GM19043 (cell line): Measurements from ENCODE around the gene CIITA.

Source experiments
- ATAC-seq: cut with Tn5 transposase; IDR thresholded peaks from one replicate; pipeline ENCODE4 v1.9.1; 2021; ENCODE audit warnings: low read depth; ENCODE audit not compliant: unreplicated experiment

The CIITA gene

GRCh38 chr16:10879681-10880589, 2.9 kb downstream of the CIITA start:
- no peak for ATAC-seq

- no peak for ATAC-seq
Observed at GRCh38 chr16:10880594-10881452, 3.8 kb downstream of the CIITA start.

- no peak for ATAC-seq
Observed at GRCh38 chr16:10881479-10882030, 4.6 kb downstream of the CIITA start.

- no peak for ATAC-seq
Observed at GRCh38 chr16:10883004-10883403, 6.0 kb downstream of the CIITA start.

- ATAC-seq = no peak
Observed at GRCh38 chr16:10885246-10885645, 8.2 kb downstream of the CIITA start.

GRCh38 chr16:10888320-10888937, 11.4 kb downstream of the CIITA start:
- no peak for ATAC-seq

GRCh38 chr16:10889855-10890254, 12.9 kb downstream of the CIITA start:
- no peak for ATAC-seq

GRCh38 chr16:10892782-10893318, 15.8 kb downstream of the CIITA start:
- ATAC-seq = no peak

GRCh38 chr16:10895053-10895946, 18.3 kb downstream of the CIITA start:
- ATAC-seq = no peak

GRCh38 chr16:10896165-10896564, 19.2 kb downstream of the CIITA start:
- ATAC-seq = no peak

- ATAC-seq = no peak
Observed at GRCh38 chr16:10896723-10897122, 19.7 kb downstream of the CIITA start.

- peak; percentile 75 for ATAC-seq
Observed at GRCh38 chr16:10897134-10897533, 20.1 kb downstream of the CIITA start.

GRCh38 chr16:10902999-10903398, 26.0 kb downstream of the CIITA start:
- no peak for ATAC-seq

GRCh38 chr16:10906482-10906881, 29.5 kb downstream of the CIITA start:
- ATAC-seq = no peak

- ATAC-seq = no peak
Observed at GRCh38 chr16:10906914-10907756, 30.1 kb downstream of the CIITA start.

GRCh38 chr16:10907757-10908045, 30.7 kb downstream of the CIITA start:
- no peak for ATAC-seq

GRCh38 chr16:10911267-10911666, 34.3 kb downstream of the CIITA start:
- no peak for ATAC-seq

GRCh38 chr16:10916534-10916933, 39.5 kb downstream of the CIITA start:
- ATAC-seq = no peak
